K562 (cell line): ENCODE results near the gene CNP. TPM values are rescaled to one million over a fixed set of nuclear protein-coding genes. Genes with fewer than 3 reads are reported as not detected.

Experiments used
- BCOR ChIP-seq: fragments of 450-650 bp; IDR thresholded peaks from 2 replicates; pipeline ENCODE4 v1.6.1; 2016
- CBFA2T3 ChIP-seq: fragments of 450-650 bp; IDR thresholded peaks from 2 replicates; pipeline ENCODE4 v1.6.1; 2017
- CREB3L1 ChIP-seq: fragments of 450-650 bp; IDR thresholded peaks from 2 replicates; pipeline ENCODE4 v1.6.1; 2014; ENCODE audit warnings: low read depth, mild to moderate bottlenecking, moderate library complexity, borderline replicate concordance
- ETV5 ChIP-seq: sonication (generic); formaldehyde crosslinking; IDR thresholded peaks from 2 replicates; pipeline ENCODE4 v1.4.0; 2020; ENCODE audit warnings: low read depth, mild to moderate bottlenecking, missing genetic modification reagents
- HCFC1 ChIP-seq: IDR thresholded peaks from 2 replicates; pipeline ENCODE4 v1.6.1; 2012; ENCODE audit warnings: low read depth, low read length, improper control_type of control experiment
- HLTF ChIP-seq: fragments of 450-650 bp; IDR thresholded peaks from 2 replicates; pipeline ENCODE4 v1.6.1; 2016
- MNT ChIP-seq, 2 experiments: fragments of 450-650 bp; conservative IDR thresholded peaks; 2 replicates each; pipeline ENCODE4 v1.6.1; 2017; ENCODE audit warnings: mild to moderate bottlenecking in 2 of 2, moderate library complexity in 2 of 2
- MXD1 ChIP-seq: fragments of 250-450 bp; sonication (Bioruptor Pico); IDR thresholded peaks from 2 replicates; pipeline ENCODE4 v1.8.0; 2021; ENCODE audit warnings: borderline replicate concordance, mild to moderate bottlenecking, moderate library complexity; ENCODE audit not compliant: poor library complexity, severe bottlenecking
- NCOA2 ChIP-seq, 2 experiments: fragments of 450-650 bp; IDR thresholded peaks; 2 replicates each; pipeline ENCODE4 v1.6.1; 2018; ENCODE audit warnings: mild to moderate bottlenecking in 2 of 2, moderate library complexity in 1 of 2; ENCODE audit not compliant: partially characterized antibody in 2 of 2
- POLR2B ChIP-seq: fragments of 450-650 bp; IDR thresholded peaks from 2 replicates; pipeline ENCODE4 v1.6.1; 2018; ENCODE audit warnings: low read depth; ENCODE audit not compliant: partially characterized antibody
- RAD51 ChIP-seq: fragments of 450-650 bp; IDR thresholded peaks from 2 replicates; pipeline ENCODE4 v1.7.1; 2016; ENCODE audit warnings: low read depth, mild to moderate bottlenecking, borderline replicate concordance
- TARDBP ChIP-seq: fragments of 450-650 bp; IDR thresholded peaks from 2 replicates; pipeline ENCODE4 v1.6.1; 2016
- TRIM24 ChIP-seq, 2 experiments: fragments of 450-650 bp; IDR thresholded peaks; 2 replicates each; pipeline ENCODE4 v1.6.1; 2016
- ZKSCAN8 ChIP-seq: fragments of 200-800 bp; sonication (Bioruptor generic); IDR thresholded peaks from 2 replicates; pipeline ENCODE4 v1.6.1; 2016; ENCODE audit warnings: missing genetic modification characterization, missing compliant biosample characterization
- ZNF121 ChIP-seq: sonication (generic); formaldehyde crosslinking; conservative IDR thresholded peaks from 2 replicates; pipeline ENCODE4 v1.8.0; 2022; ENCODE audit warnings: missing genetic modification reagents
- ZNF165 ChIP-seq: fragments of 250-450 bp; sonication (Bioruptor Pico); IDR thresholded peaks from 2 replicates; pipeline ENCODE4 v1.4.0; 2020; ENCODE audit warnings: borderline replicate concordance
- ZNF174 ChIP-seq: fragments of 250-450 bp; sonication (Bioruptor Pico); IDR thresholded peaks from 2 replicates; pipeline ENCODE4 v1.4.0; 2020; ENCODE audit warnings: mild to moderate bottlenecking
- ZNF280A ChIP-seq: fragments of 450-650 bp; IDR thresholded peaks from 2 replicates; pipeline ENCODE4 v1.6.1; 2018; ENCODE audit warnings: mild to moderate bottlenecking, low read depth; ENCODE audit not compliant: partially characterized antibody
- ZSCAN29 ChIP-seq: fragments of 450-650 bp; IDR thresholded peaks from 2 replicates; pipeline ENCODE4 v1.6.1; 2017
- polyA plus RNA-seq, 8 experiments: library from polyadenylated mRNA; depleted of rRNA in 4 of 8; stranded (reverse) in 5 of 8; unstranded in 3 of 8; fragments of >200 nt; fragmentation: Nextera tagmentation in 2 of 8; fragmentation: Illumina TruSeq in 1 of 8; extraction: Ambion mirVana in 2 of 8; extraction: Trizol in 1 of 8; gene quantifications; 2 replicates each; pipeline versions ENCODE4 v1.2.1 to v1.2.3, GENCODE V29; 2011 to 2014; ENCODE audit warnings: inconsistent platforms in 1 of 8, missing spikeins in 1 of 8
- total RNA-seq, 7 experiments: library from RNA; depleted of rRNA in 6 of 7; stranded (reverse); fragments of >200 nt in 6 of 7; fragmentation: Illumina TruSeq in 2 of 7; extraction: Trizol in 2 of 7; gene quantifications; 2 replicates each; pipeline versions ENCODE4 v1.2.1 to v1.2.3, GENCODE V29; 2011 to 2021; ENCODE audit warnings: low replicate concordance in 1 of 7
- TF ChIP-seq, protein P1 (sequence below): sonication (generic); formaldehyde crosslinking; IDR thresholded peaks from 2 replicates; pipeline ENCODE4 v1.8.1; 2023; ENCODE audit warnings: mild to moderate bottlenecking, missing genetic modification reagents
- TF ChIP-seq, protein P2 (sequence below): fragments of 250-450 bp; sonication (Bioruptor Pico); IDR thresholded peaks from 2 replicates; pipeline ENCODE4 v1.8.0; 2022; ENCODE audit warnings: moderate library complexity, mild to moderate bottlenecking, inconsistent platforms

The CNP gene
- total and polyA plus RNA-seq, 9 of the 15 experiments (the other 6 are each of a cell fraction or from before 2014, with no cell fraction given), result 1.7 to 52.0 (median 29.1) TPM

DNA sequence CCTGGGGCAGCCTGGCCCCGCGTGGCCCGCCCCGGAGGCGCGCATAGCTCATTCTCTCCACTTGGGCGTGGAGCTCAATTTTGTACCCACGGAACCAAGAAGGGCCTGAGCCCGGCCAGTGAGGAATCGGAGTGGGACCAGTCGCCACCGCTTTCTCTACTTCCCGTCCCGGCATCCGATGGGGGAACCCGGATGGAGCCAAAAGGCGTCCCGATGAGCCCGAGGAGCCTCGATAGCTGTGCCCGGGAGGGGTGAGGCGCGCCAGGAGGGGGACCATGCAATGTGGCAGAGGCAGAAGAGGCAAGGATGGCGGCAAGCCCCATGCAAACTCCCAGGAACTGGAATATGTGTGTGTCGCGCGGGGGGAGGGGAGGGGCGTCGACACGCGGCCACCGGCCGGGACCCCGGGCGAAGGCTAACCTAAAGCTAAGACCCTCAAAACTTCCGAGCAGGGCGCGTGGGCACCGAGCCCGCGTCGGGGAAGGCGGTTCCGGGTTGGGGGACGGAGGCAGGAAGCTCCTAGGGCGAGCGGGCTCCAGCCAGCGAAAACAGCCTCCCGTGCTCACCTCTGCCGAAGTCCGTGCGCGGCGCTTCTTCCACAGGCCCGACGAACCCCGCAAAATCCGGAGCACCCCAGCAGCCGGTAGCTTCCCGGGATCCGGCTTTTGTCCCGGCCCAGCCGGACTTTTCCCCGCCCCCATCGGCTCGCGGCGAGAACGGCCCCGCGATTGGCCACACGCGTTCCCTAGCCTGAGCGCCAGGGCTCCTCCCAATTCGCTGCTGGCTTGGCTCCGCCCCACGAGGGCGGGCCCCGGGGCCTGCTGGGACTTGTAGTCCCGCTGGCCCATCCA lies 48.1 kb upstream of the CNP start, which contains the start of gene ACLY (continued):
- TF ChIP-seq MXD1 (CRISPR knock-in tag) (no peak), BCOR (no peak), HLTF (peak; percentile 61; the same call in 1 of the 2 replicates), TARDBP (no peak), NCOA2 (IDR thresholded peaks at IDR 0.05; ENCODE audit: partially characterized antibody in 2 of 2) (no peak), CREB3L1 (0 out of 2 replicates have a peak, but pooled peaks have one; percentile 47), ETV5 (peak; percentile 21; the same call in 1 of the 2 replicates), RAD51 (no peak), ZNF121 (CRISPR knock-in tag) (no peak), ZSCAN29 (peak; percentile 59; the same call in 1 of the 2 replicates), ZKSCAN8 (CRISPR knock-in tag) (no peak), POLR2B (peak; percentile 81), HCFC1 (peak; percentile 97), TRIM24 (IDR thresholded peaks at IDR 0.05) (no peak), ZNF165 (CRISPR knock-in tag) (no peak), ZNF280A (no peak), ZNF174 (CRISPR knock-in tag) (no peak), CBFA2T3 (no peak), MNT (conservative IDR thresholded peaks at IDR 0.05) (peak; percentile 47 to 76)
- TF ChIP-seq, protein P1, sequence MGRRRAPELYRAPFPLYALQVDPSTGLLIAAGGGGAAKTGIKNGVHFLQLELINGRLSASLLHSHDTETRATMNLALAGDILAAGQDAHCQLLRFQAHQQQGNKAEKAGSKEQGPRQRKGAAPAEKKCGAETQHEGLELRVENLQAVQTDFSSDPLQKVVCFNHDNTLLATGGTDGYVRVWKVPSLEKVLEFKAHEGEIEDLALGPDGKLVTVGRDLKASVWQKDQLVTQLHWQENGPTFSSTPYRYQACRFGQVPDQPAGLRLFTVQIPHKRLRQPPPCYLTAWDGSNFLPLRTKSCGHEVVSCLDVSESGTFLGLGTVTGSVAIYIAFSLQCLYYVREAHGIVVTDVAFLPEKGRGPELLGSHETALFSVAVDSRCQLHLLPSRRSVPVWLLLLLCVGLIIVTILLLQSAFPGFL (CRISPR knock-in tag), result no peak
- TF ChIP-seq, protein P2, sequence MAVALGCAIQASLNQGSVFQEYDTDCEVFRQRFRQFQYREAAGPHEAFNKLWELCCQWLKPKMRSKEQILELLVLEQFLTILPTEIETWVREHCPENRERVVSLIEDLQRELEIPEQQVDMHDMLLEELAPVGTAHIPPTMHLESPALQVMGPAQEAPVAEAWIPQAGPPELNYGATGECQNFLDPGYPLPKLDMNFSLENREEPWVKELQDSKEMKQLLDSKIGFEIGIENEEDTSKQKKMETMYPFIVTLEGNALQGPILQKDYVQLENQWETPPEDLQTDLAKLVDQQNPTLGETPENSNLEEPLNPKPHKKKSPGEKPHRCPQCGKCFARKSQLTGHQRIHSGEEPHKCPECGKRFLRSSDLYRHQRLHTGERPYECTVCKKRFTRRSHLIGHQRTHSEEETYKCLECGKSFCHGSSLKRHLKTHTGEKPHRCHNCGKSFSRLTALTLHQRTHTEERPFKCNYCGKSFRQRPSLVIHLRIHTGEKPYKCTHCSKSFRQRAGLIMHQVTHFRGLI (CRISPR knock-in tag), result no peak
